Mucosa of rectum (tissue), 2 donors: ENCODE results near the gene PIAS4.

Experiments
- H3K27ac ChIP-seq, 2 donors: one replicate each; pipeline ENCODE4 v1.7.0; 2013; ENCODE audit warnings: inconsistent platforms in 2 of 2, low read depth in 2 of 2, low read length in 2 of 2
- H3K27me3 ChIP-seq, 2 donors: one replicate each; pipeline ENCODE4 v1.7.0; 2013; ENCODE audit warnings: low read length in 2 of 2; ENCODE audit not compliant: control insufficient read depth in 2 of 2, insufficient read depth in 2 of 2
- H3K36me3 ChIP-seq, 2 donors: one replicate each; pipeline ENCODE4 v1.7.0; 2013; ENCODE audit warnings: low read length in 2 of 2; ENCODE audit not compliant: control insufficient read depth in 2 of 2, insufficient read depth in 2 of 2
- H3K4me1 ChIP-seq, 2 donors: one replicate each; pipeline ENCODE4 v1.7.0; 2013; ENCODE audit warnings: low read length in 2 of 2, mild to moderate bottlenecking in 1 of 2; ENCODE audit not compliant: control insufficient read depth in 2 of 2, insufficient read depth in 2 of 2
- H3K4me3 ChIP-seq, 2 donors: one replicate each; pipeline ENCODE4 v1.7.0; 2013; ENCODE audit warnings: low read length in 2 of 2
- H3K9ac ChIP-seq, 2 donors: one replicate each; pipeline ENCODE4 v1.7.0; 2013; ENCODE audit warnings: low read length in 2 of 2, low read depth in 1 of 2, mild to moderate bottlenecking in 1 of 2
- H3K9me3 ChIP-seq, 2 donors: one replicate each; pipeline ENCODE4 v1.7.0; 2013; ENCODE audit warnings: low read length in 2 of 2; ENCODE audit not compliant: control insufficient read depth in 2 of 2
- donor health status: healthy.
- donor health status: Normal muscosa, but diverticular disease.

Gene PIAS4

GRCh38 chr19:3968556-3969434 lies 38.7 kb upstream of the PIAS4 start:
- no peaks in the 10 kb centered on the region for H3K27me3 ChIP-seq
- peak overlapping the region; percentile 68 to 76 for H3K4me3 ChIP-seq
- H3K27ac ChIP-seq = peak overlapping the region; percentile 88 to 93
- H3K36me3 ChIP-seq = peaks cover 12 to 16% of the 10 kb centered on the region in 2 donors
- peak overlapping the region; percentile 92 to 96 for H3K9ac ChIP-seq
- H3K9me3 ChIP-seq = no peaks in the 10 kb centered on the region
- peaks cover 39 to 50% of the 10 kb centered on the region in 2 donors for H3K4me1 ChIP-seq

DNA sequence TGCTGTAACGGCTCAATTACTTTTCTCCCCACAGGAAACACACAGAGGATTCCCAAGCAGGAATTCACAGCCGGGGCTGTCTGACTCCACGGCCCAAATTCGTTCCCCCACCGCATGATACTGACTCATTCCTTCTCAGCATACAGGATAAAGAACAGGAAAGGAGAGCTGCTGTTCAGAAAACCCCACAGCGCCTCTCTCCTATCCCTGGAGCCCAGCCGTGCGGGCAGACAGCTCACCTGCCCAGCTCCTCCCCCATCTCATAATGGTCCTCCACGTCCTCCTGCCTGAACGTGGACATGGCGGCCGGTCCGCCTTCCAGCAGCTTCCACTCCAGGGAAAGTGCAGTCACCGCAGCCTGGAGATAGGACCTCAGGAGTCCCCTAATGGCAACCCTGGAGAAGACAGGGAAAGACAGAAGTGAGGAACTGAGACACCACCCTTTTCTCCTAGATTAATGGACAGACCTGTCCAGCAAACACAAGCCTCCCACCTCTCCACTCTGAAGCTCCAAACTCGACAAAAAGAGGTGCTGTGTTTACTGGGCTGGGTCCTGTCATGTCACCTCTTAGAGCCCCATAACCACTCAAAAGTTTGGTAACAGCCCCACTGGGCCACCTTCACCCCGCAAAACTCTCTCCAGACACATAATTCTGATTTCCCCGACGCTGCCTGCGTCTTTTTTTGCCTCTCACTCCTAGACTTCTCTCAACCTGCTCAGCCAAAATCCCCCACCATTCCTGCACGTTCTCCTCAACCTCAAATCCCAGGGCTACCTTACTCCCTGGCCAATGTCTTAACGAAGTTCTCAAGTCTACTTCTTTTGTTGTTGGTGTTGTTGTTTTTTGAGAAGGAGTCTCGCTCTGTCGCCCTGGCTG lies 37.9 kb upstream of the PIAS4 start:
- peak overlapping the region; percentile 92 to 96 for H3K9ac ChIP-seq
- peaks cover 39 to 50% of the 10 kb centered on the region in 2 donors for H3K4me1 ChIP-seq
- H3K36me3 ChIP-seq = peaks cover 4 to 10% of the 10 kb centered on the region in 2 donors

GRCh38 chr19:3970313-3970807 lies 37.2 kb upstream of the PIAS4 start:
- H3K4me1 ChIP-seq = peaks cover 39 to 50% of the 10 kb centered on the region in 2 donors

More for the DNA sequence above, 37.9 kb upstream of the PIAS4 start:
- Histone ChIP-seq H3K27ac (peak overlapping the region; percentile 88 to 93), H3K4me3 (peak overlapping the region; percentile 68 to 76), H3K27me3 (no peaks in the 10 kb centered on the region), H3K9me3 (no peaks in the 10 kb centered on the region)

GRCh38 chr19:3970808-3971598 lies 36.5 kb upstream of the PIAS4 start, which contains the start of gene DAPK3:
DAPK3 (minus strand) TSS chr19:3971099; CDS start chr19:3969735, 1,364 bp downstream.
- Histone ChIP-seq H3K27ac (peak within 1 kb of the TSS; percentile 88 to 93), H3K9ac (peak within 1 kb of the TSS; percentile 92 to 96), H3K36me3 (peaks cover 5 to 12% of the 10 kb centered on the region in 2 donors), H3K4me1 (peaks cover 34 to 44% of the 10 kb centered on the region in 2 donors), H3K27me3 (no peaks in the 10 kb centered on the region), H3K4me3 (peak within 1 kb of the TSS; percentile 68 to 76), H3K9me3 (no peaks in the 10 kb centered on the region)

More at GRCh38 chr19:3970313-3970807, 37.2 kb upstream of the PIAS4 start:
- Histone ChIP-seq H3K9ac (peak overlapping the region; percentile 92 to 96), H3K9me3 (no peaks in the 10 kb centered on the region), H3K36me3 (peaks cover 0 to 9% of the 10 kb centered on the region in 2 donors), H3K4me3 (peak overlapping the region; percentile 68 to 76), H3K27me3 (no peaks in the 10 kb centered on the region), H3K27ac (peak overlapping the region; percentile 88 to 93)

GRCh38 chr19:3975144-3975543 lies 32.4 kb upstream of the PIAS4 start:
- peaks cover 41 to 43% of the 10 kb centered on the region in 2 donors for H3K36me3 ChIP-seq
- H3K27me3 ChIP-seq = no peaks in the 10 kb centered on the region
- H3K4me1 ChIP-seq = peaks cover 5 to 8% of the 10 kb centered on the region in 2 donors
- H3K27ac ChIP-seq = no peak overlapping the region
- H3K4me3 ChIP-seq = no peak overlapping the region
- H3K9me3 ChIP-seq = no peaks in the 10 kb centered on the region
- no peak overlapping the region for H3K9ac ChIP-seq

DNA sequence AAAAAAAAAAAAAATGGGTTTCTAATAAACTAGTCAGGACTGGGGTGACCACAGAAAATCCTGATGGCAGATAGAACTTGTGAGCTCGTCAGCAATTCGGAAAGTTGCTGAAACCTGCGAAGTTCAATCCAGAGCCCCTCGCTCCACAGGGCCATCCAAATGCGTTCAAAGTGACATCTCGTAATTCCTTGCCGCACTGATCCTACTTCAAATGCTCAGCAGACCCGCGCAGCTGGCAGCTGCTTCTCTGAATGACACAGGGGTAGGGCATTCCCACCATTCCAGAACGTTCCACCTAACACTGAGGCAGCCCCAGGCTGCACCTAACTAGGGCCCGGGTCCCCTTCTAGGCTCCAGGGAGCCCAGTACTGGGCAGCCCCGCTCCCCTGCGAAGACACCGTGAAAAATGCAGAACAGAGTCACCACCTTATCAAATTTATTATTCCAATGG lies 31.9 kb upstream of the PIAS4 start:
- H3K36me3 ChIP-seq = peaks cover 46 to 48% of the 10 kb centered on the region in 2 donors
- H3K27me3 ChIP-seq = no peaks in the 10 kb centered on the region
- peaks cover 2 to 5% of the 10 kb centered on the region in 2 donors for H3K4me1 ChIP-seq
- H3K27ac ChIP-seq = no peak overlapping the region
- H3K9me3 ChIP-seq = no peaks in the 10 kb centered on the region
- no peak overlapping the region for H3K4me3 ChIP-seq
- no peak overlapping the region for H3K9ac ChIP-seq

GRCh38 chr19:3976495-3977241 lies 30.9 kb upstream of the PIAS4 start:
- peaks cover 56 to 58% of the 10 kb centered on the region in 2 donors for H3K36me3 ChIP-seq
- H3K27ac ChIP-seq = no peak overlapping the region
- no peaks in the 10 kb centered on the region for H3K9me3 ChIP-seq
- no peaks in the 10 kb centered on the region for H3K27me3 ChIP-seq
- H3K4me1 ChIP-seq = peaks cover 0 to 2% of the 10 kb centered on the region in 2 donors
- no peak overlapping the region for H3K9ac ChIP-seq
- no peak overlapping the region for H3K4me3 ChIP-seq

DNA sequence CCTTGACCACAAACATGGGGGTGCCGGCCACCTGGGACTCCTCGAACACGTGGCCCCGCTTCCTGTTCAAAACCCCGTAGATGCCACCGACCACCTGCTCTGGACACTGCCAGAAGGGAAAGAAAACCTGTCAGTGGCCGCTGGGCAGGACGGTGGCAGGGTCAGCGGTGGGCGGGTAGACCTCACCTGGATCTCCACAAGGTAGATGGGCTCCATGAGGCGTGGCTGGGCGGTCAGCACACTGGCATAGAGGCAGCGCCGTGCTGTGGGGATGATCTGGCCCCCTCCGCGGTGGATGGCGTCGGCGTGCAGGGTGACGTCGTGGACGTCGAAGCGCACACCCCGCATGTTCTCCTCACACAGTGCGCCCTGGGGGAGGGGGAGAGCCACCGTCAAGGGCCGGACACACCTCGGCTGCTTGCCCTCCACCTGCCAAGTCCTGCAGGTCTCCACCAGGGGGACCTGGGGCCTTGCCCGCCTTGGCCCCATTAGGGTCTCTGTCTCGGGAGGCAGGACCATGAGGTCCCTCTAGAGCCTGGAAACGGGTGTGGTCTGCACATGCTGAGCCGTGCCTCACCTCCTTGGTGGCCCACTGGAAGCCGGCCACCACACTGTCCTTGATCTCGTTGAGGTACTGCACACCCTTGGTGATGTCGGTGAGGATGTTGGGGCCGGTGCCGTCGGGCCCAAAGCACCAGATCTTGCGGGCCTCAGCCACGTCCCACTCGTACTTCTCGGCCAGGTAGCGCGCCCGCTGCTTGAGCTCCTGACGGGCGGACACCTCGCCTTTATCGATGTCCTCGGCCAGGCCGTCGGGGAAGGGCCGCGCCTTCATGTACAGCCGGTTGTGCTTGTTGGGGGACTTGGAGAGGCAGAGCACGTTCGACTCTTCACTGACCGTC lies 30.0 kb upstream of the PIAS4 start:
- H3K27ac ChIP-seq = no peak overlapping the region
- no peak overlapping the region for H3K4me3 ChIP-seq
- peaks cover 0 to 2% of the 10 kb centered on the region in 2 donors for H3K4me1 ChIP-seq
- no peak overlapping the region for H3K9ac ChIP-seq
- no peaks in the 10 kb centered on the region for H3K9me3 ChIP-seq
- H3K27me3 ChIP-seq = no peaks in the 10 kb centered on the region
- H3K36me3 ChIP-seq = peaks cover 64 to 66% of the 10 kb centered on the region in 2 donors
